B cell (primary cell): ENCODE data around the gene PRSS50.

Source experiments
- EZH2 ChIP-seq: IDR thresholded peaks from 2 replicates; pipeline ENCODE4 v1.6.1; 2012; ENCODE audit warnings: borderline replicate concordance, low read depth, mild to moderate bottlenecking, moderate library complexity, low read length; ENCODE audit not compliant: insufficient read depth, poor library complexity, severe bottlenecking
- TF ChIP-seq, protein P1 (sequence below): fragments of 200-600 bp; IDR thresholded peaks from one replicate; pipeline ENCODE4 v1.8.0; 2022; ENCODE audit warnings: antibody characterized with exemption, mild to moderate bottlenecking

DNA sequence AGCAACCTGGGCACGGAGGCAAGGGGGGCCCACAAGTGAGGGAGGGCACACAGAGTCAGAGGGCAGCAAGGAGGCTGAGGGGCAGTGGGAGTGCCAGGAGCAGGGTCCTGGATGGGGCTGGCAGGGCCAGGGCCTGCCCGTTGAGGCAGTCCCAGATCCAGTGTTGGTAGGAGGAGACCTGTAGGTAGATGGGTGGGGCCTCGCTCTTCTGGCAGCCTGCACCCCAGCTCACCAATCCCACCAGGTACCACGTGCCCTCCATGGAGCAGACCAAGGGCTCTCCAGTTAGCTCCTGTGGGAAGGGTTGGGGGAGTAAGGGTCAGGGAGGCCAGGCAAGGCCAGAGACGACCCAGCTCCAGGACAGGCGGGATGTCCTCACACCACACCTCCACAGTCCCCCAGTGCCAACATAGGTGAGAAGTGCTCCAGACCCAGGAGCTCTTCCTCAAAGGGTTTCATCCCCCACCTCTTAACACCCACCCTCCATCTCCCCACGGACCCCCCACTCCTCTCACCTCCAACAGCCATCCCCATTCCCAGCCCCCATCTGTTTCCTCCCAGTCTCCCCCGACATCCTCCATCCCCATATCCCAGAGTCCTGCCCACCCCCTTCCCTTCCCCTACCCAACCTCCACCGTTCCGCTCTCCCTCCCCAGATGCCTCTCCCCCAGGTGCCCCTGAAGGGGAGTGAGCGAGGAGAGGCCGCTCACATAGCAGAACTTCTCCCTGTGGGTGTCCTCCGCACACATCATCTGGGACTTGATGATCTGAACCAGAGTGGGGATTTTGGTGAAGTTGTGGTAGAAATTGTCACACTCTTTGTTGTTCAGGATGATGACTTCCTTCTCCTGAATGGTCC lies 5.2 kb downstream of the PRSS50 start:
- TF ChIP-seq, protein P1, sequence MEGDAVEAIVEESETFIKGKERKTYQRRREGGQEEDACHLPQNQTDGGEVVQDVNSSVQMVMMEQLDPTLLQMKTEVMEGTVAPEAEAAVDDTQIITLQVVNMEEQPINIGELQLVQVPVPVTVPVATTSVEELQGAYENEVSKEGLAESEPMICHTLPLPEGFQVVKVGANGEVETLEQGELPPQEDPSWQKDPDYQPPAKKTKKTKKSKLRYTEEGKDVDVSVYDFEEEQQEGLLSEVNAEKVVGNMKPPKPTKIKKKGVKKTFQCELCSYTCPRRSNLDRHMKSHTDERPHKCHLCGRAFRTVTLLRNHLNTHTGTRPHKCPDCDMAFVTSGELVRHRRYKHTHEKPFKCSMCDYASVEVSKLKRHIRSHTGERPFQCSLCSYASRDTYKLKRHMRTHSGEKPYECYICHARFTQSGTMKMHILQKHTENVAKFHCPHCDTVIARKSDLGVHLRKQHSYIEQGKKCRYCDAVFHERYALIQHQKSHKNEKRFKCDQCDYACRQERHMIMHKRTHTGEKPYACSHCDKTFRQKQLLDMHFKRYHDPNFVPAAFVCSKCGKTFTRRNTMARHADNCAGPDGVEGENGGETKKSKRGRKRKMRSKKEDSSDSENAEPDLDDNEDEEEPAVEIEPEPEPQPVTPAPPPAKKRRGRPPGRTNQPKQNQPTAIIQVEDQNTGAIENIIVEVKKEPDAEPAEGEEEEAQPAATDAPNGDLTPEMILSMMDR, result no peak
- no peak for TF ChIP-seq EZH2
